GM23338 (cell line): ENCODE results near the gene RHNO1. TPM values are rescaled to one million over a fixed set of nuclear protein-coding genes. Genes with fewer than 3 reads are reported as not detected.

Source experiments
- ATAC-seq: fragments of 200-7000 bp; cut with Tn5 transposase; 3 replicates; pipeline ENCODE4 v1.9.1; 2020
- DNase-seq: peaks from one replicate; pipeline ENCODE4 v3.0.0-alpha.2; 2015; ENCODE audit warnings: low spot score
- H2AFZ ChIP-seq: fragments of 200-600 bp; sonication (generic); 2 replicates; pipeline ENCODE4 v1.8.0; 2016; ENCODE audit warnings: antibody characterized with exemption, mild to moderate bottlenecking, moderate library complexity
- H3F3A ChIP-seq: fragments of 200-600 bp; sonication (generic); replicated peaks from 2 replicates; pipeline ENCODE4 v1.8.0; 2017; ENCODE audit warnings: antibody characterized with exemption, mixed run types, low read depth
- H3K27ac ChIP-seq: fragments of 200-600 bp; sonication (generic); 2 replicates; pipeline ENCODE4 v1.6.1; 2016; ENCODE audit warnings: low read depth
- H3K27me3 ChIP-seq: fragments of 200-600 bp; sonication (generic); 2 replicates; pipeline ENCODE4 v1.8.0; 2016; ENCODE audit warnings: mild to moderate bottlenecking, mixed run types, moderate library complexity; ENCODE audit not compliant: insufficient read depth
- H3K36me3 ChIP-seq: fragments of 200-600 bp; sonication (generic); 2 replicates; pipeline ENCODE4 v1.8.0; 2016; ENCODE audit warnings: mild to moderate bottlenecking; ENCODE audit not compliant: insufficient read depth
- H3K4me1 ChIP-seq: fragments of 200-600 bp; sonication (generic); 2 replicates; pipeline ENCODE4 v1.8.0; 2016; ENCODE audit warnings: mild to moderate bottlenecking, moderate library complexity; ENCODE audit not compliant: insufficient read depth
- H3K4me2 ChIP-seq: fragments of 200-600 bp; sonication (generic); 2 replicates; pipeline ENCODE4 v1.7.1; 2017; ENCODE audit warnings: mixed run types
- H3K4me3 ChIP-seq: fragments of 200-600 bp; sonication (generic); 2 replicates; pipeline ENCODE4 v1.6.1; 2016; ENCODE audit warnings: mixed run types
- H3K79me2 ChIP-seq: fragments of 200-600 bp; sonication (generic); replicated peaks from 2 replicates; pipeline ENCODE4 v1.8.0; 2017; ENCODE audit warnings: mild to moderate bottlenecking; ENCODE audit not compliant: insufficient read depth
- H3K9me2 ChIP-seq: fragments of 200-600 bp; sonication (generic); 2 replicates; pipeline ENCODE4 v1.8.0; 2017; ENCODE audit not compliant: insufficient read depth
- H4K20me1 ChIP-seq: fragments of 200-600 bp; sonication (generic); replicated peaks from 2 replicates; pipeline ENCODE4 v1.8.0; 2017; ENCODE audit warnings: mild to moderate bottlenecking; ENCODE audit not compliant: insufficient read depth
- H3K27ac Mint-ChIP-seq: 2 replicates; pipeline ENCODE4 v1.8.0; 2020; ENCODE audit warnings: inconsistent platforms, mild to moderate bottlenecking, moderate library complexity, mixed read lengths
- H3K27me3 Mint-ChIP-seq: 3 replicates; pipeline ENCODE4 v1.8.0; 2022; ENCODE audit warnings: low read depth, mild to moderate bottlenecking, moderate library complexity, mixed read lengths, inconsistent platforms; ENCODE audit not compliant: insufficient read depth, poor library complexity
- H3K36me3 Mint-ChIP-seq: 3 replicates; pipeline ENCODE4 v1.8.0; 2021; ENCODE audit warnings: low read depth, mild to moderate bottlenecking, inconsistent platforms, moderate library complexity, mixed read lengths
- H3K4me1 Mint-ChIP-seq: 3 replicates; pipeline ENCODE4 v1.8.0; 2020; ENCODE audit warnings: mild to moderate bottlenecking, inconsistent platforms, mixed read lengths
- H3K4me3 Mint-ChIP-seq: 3 replicates; pipeline ENCODE4 v1.8.0; 2021; ENCODE audit warnings: moderate library complexity, mild to moderate bottlenecking, inconsistent platforms, mixed read lengths
- H3K9me3 Mint-ChIP-seq: 3 replicates; pipeline ENCODE4 v1.8.0; 2020; ENCODE audit warnings: moderate library complexity, mild to moderate bottlenecking, inconsistent platforms, mixed read lengths
- CREB1 ChIP-seq: fragments of 250-450 bp; sonication (Bioruptor Pico); IDR thresholded peaks from 2 replicates; pipeline ENCODE4 v1.5.0; 2020; ENCODE audit warnings: low read depth, mild to moderate bottlenecking, moderate library complexity
- ETS1 ChIP-seq: IDR thresholded peaks from 2 replicates; pipeline ENCODE4 v1.6.1; 2016; ENCODE audit warnings: antibody characterized with exemption
- JUNB ChIP-seq: IDR thresholded peaks from one replicate; pipeline ENCODE4 v1.6.1; 2016; ENCODE audit warnings: antibody characterized with exemption; ENCODE audit not compliant: unreplicated experiment
- NANOG ChIP-seq: IDR thresholded peaks from 2 replicates; pipeline ENCODE4 v1.6.1; 2016; ENCODE audit warnings: antibody characterized with exemption, borderline replicate concordance
- POLR2AphosphoS5 ChIP-seq: IDR thresholded peaks from 2 replicates; pipeline ENCODE4 v1.6.1; 2016; ENCODE audit warnings: antibody characterized with exemption, low read depth
- STAT1 ChIP-seq: IDR thresholded peaks from one replicate; pipeline ENCODE4 v1.6.1; 2016; ENCODE audit warnings: antibody characterized with exemption; ENCODE audit not compliant: unreplicated experiment
- ZNF114 ChIP-seq: fragments of 250-450 bp; sonication (Bioruptor Pico); IDR thresholded peaks from 2 replicates; pipeline ENCODE4 v1.5.0; 2020; ENCODE audit warnings: mild to moderate bottlenecking, moderate library complexity
- ZNF331 ChIP-seq: fragments of 250-450 bp; sonication (Bioruptor Pico); IDR thresholded peaks from 2 replicates; pipeline ENCODE4 v1.5.0; 2020; ENCODE audit warnings: low read depth, mild to moderate bottlenecking, moderate library complexity
- ZNF462 ChIP-seq: fragments of 250-450 bp; sonication (Bioruptor Pico); IDR thresholded peaks from 2 replicates; pipeline ENCODE4 v1.5.0; 2020; ENCODE audit warnings: mild to moderate bottlenecking, moderate library complexity
- polyA plus RNA-seq: library from polyadenylated mRNA; unstranded; fragments of >200 nt; fragmentation: Nextera tagmentation; extraction: Ambion mirVana; gene quantifications from 2 replicates; pipeline ENCODE4 v1.2.1, GENCODE V29; 2016
- total RNA-seq: library from RNA; depleted of rRNA; stranded (reverse); fragments of >200 nt; shearing (Covaris generic); gene quantifications from 2 replicates; pipeline ENCODE4 v1.2.3, GENCODE V29; 2014
- TF ChIP-seq, protein P1 (sequence below): IDR thresholded peaks from one replicate; pipeline ENCODE4 v1.6.1; 2018; ENCODE audit warnings: antibody characterized with exemption; ENCODE audit not compliant: unreplicated experiment

The RHNO1 gene
- total and polyA plus RNA-seq, 2 experiments from 2014 or later: 56.4 to 63.8 TPM

GRCh38 chr12:2923057-2923456, 46.0 kb downstream of the RHNO1 start:
- H3K27ac Mint-ChIP-seq: no peak overlapping the region
- Histone ChIP-seq H3K4me1 (peaks cover 17% of the 10 kb centered on the region), H2AFZ (no peak overlapping the region), H3K27ac (peak overlapping the region; percentile 55; the same call in 1 of the 2 replicates), H3K9me2 (0 out of 2 replicates have a peak, but pooled peaks cover 4% of the 10 kb centered on the region), H3F3A (no peaks in the 10 kb centered on the region; the same call in 1 of the 2 replicates), H3K4me3 (no peak overlapping the region), H4K20me1 (no peaks in the 10 kb centered on the region), H3K36me3 (no peaks in the 10 kb centered on the region), H3K4me2 (no peak overlapping the region), H3K27me3 (no peaks in the 10 kb centered on the region), H3K79me2 (no peaks in the 10 kb centered on the region)
- ATAC-seq (no peak), DNase-seq (no peak)
- no peak for TF ChIP-seq ETS1
- TF ChIP-seq ZNF462: no peak
- no peak for TF ChIP-seq POLR2AphosphoS5
- TF ChIP-seq, protein P1, sequence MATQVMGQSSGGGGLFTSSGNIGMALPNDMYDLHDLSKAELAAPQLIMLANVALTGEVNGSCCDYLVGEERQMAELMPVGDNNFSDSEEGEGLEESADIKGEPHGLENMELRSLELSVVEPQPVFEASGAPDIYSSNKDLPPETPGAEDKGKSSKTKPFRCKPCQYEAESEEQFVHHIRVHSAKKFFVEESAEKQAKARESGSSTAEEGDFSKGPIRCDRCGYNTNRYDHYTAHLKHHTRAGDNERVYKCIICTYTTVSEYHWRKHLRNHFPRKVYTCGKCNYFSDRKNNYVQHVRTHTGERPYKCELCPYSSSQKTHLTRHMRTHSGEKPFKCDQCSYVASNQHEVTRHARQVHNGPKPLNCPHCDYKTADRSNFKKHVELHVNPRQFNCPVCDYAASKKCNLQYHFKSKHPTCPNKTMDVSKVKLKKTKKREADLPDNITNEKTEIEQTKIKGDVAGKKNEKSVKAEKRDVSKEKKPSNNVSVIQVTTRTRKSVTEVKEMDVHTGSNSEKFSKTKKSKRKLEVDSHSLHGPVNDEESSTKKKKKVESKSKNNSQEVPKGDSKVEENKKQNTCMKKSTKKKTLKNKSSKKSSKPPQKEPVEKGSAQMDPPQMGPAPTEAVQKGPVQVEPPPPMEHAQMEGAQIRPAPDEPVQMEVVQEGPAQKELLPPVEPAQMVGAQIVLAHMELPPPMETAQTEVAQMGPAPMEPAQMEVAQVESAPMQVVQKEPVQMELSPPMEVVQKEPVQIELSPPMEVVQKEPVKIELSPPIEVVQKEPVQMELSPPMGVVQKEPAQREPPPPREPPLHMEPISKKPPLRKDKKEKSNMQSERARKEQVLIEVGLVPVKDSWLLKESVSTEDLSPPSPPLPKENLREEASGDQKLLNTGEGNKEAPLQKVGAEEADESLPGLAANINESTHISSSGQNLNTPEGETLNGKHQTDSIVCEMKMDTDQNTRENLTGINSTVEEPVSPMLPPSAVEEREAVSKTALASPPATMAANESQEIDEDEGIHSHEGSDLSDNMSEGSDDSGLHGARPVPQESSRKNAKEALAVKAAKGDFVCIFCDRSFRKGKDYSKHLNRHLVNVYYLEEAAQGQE: no peak
- no peak for TF ChIP-seq ZNF331 (CRISPR knock-in tag)
- no peak for TF ChIP-seq NANOG
- TF ChIP-seq ZNF114: no peak
- TF ChIP-seq STAT1: no peak
- no peak for TF ChIP-seq CREB1
- TF ChIP-seq JUNB: no peak
- H3K27me3 Mint-ChIP-seq: no peaks in the 10 kb centered on the region
- no peak overlapping the region for H3K4me3 Mint-ChIP-seq
- peaks cover 15% of the 10 kb centered on the region for H3K4me1 Mint-ChIP-seq
- peaks cover 28% of the 10 kb centered on the region for H3K36me3 Mint-ChIP-seq
- no peaks in the 10 kb centered on the region for H3K9me3 Mint-ChIP-seq
